Measurements from ENCODE around the gene SMG7.

SMG7 gene

DNA sequence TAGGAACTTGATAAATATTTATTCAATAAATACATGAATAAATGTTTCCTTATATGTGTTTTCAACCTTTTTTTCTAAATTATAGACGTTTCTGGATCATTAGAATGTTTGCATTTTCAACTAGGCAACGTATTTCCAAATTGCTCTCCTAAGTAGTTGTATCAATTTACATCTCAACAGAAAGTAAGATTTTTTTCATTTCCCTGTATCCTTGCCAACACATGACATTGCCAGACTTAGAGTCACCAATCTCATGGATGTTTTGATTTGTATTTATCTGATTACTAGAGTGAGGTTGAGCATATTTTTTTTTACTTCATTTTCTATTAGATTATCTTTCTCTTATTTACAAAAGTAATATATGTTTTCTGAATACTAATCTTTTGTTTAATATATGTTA, 22.2 kb upstream of the SMG7 start:
- no peak overlapping the region for H3K4me3 ChIP-seq (ENCODE audit: low read length)
- H3K27me3 ChIP-seq (ENCODE audit: control insufficient read depth, low read length) = peaks cover 8% of the 10 kb centered on the region
- no peaks in the 10 kb centered on the region for H3K79me2 ChIP-seq (ENCODE audit: control insufficient read depth, low read length)
- no peaks in the 10 kb centered on the region for H4K20me1 ChIP-seq (ENCODE audit: control insufficient read depth, insufficient read depth, low read depth, low read length)
- no peak overlapping the region for H3K4me2 ChIP-seq (ENCODE audit: low read length)
- H3K36me3 ChIP-seq (ENCODE audit: control insufficient read depth, low read length) = no peaks in the 10 kb centered on the region
- H3K9me2 ChIP-seq (replicated peaks; ENCODE audit: control insufficient read depth, low read length) = no peaks in the 10 kb centered on the region
- TF ChIP-seq, protein P1, sequence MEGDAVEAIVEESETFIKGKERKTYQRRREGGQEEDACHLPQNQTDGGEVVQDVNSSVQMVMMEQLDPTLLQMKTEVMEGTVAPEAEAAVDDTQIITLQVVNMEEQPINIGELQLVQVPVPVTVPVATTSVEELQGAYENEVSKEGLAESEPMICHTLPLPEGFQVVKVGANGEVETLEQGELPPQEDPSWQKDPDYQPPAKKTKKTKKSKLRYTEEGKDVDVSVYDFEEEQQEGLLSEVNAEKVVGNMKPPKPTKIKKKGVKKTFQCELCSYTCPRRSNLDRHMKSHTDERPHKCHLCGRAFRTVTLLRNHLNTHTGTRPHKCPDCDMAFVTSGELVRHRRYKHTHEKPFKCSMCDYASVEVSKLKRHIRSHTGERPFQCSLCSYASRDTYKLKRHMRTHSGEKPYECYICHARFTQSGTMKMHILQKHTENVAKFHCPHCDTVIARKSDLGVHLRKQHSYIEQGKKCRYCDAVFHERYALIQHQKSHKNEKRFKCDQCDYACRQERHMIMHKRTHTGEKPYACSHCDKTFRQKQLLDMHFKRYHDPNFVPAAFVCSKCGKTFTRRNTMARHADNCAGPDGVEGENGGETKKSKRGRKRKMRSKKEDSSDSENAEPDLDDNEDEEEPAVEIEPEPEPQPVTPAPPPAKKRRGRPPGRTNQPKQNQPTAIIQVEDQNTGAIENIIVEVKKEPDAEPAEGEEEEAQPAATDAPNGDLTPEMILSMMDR (IDR thresholded peaks at IDR 0.05; ENCODE audit: low read depth, low read length, poor library complexity, severe bottlenecking) = no peak
- TF ChIP-seq EZH2phosphoT487 (IDR thresholded peaks at IDR 0.05; ENCODE audit: borderline replicate concordance, low read length) = no peak
- no peaks in the 10 kb centered on the region for H3F3A ChIP-seq (ENCODE audit: control insufficient read depth, insufficient read depth)
- H3K27ac ChIP-seq (ENCODE audit: low read depth, low read length) = no peak overlapping the region
- no peaks in the 10 kb centered on the region for H3K4me1 ChIP-seq (ENCODE audit: control insufficient read depth, low read length)
- H3K9me3 ChIP-seq (ENCODE audit: control insufficient read depth, insufficient read depth, low read length) = no peaks in the 10 kb centered on the region

DNA sequence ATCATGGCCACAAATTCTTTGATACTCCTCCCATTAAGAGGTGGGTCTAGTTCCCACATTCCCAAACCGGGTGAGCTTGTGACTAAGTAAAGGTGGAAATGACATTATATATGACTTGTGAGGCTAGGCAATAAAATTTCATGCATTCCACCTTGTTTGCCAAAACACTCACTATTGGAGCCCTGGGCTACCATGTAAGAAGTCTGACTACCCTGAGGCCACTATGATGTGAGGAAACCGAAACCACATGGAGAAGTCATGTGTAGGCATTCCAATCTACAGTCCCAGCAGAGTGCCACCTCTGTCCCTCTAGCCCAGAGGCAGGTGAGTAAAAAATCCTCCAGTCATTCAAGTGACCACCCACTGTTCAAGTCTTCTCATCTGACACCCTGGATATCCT, 17.9 kb upstream of the SMG7 start:
- TF ChIP-seq EZH2phosphoT487 (IDR thresholded peaks at IDR 0.05; ENCODE audit: borderline replicate concordance, low read length) = no peak
- TF ChIP-seq, protein P1 (IDR thresholded peaks at IDR 0.05; ENCODE audit: low read depth, low read length, poor library complexity, severe bottlenecking) = no peak
- Histone ChIP-seq H3F3A (ENCODE audit: control insufficient read depth, insufficient read depth) (no peaks in the 10 kb centered on the region), H3K4me3 (ENCODE audit: low read length) (no peak overlapping the region), H3K79me2 (ENCODE audit: control insufficient read depth, low read length) (no peaks in the 10 kb centered on the region), H3K9me2 (replicated peaks; ENCODE audit: control insufficient read depth, low read length) (no peaks in the 10 kb centered on the region), H3K4me1 (ENCODE audit: control insufficient read depth, low read length) (no peaks in the 10 kb centered on the region), H3K4me2 (ENCODE audit: low read length) (no peak overlapping the region), H3K36me3 (ENCODE audit: control insufficient read depth, low read length) (no peaks in the 10 kb centered on the region), H3K9me3 (ENCODE audit: control insufficient read depth, insufficient read depth, low read length) (no peaks in the 10 kb centered on the region), H3K27me3 (ENCODE audit: control insufficient read depth, low read length) (peaks cover 12% of the 10 kb centered on the region), H3K27ac (ENCODE audit: low read depth, low read length) (no peak overlapping the region), H4K20me1 (ENCODE audit: control insufficient read depth, insufficient read depth, low read depth, low read length) (no peaks in the 10 kb centered on the region)

DNA sequence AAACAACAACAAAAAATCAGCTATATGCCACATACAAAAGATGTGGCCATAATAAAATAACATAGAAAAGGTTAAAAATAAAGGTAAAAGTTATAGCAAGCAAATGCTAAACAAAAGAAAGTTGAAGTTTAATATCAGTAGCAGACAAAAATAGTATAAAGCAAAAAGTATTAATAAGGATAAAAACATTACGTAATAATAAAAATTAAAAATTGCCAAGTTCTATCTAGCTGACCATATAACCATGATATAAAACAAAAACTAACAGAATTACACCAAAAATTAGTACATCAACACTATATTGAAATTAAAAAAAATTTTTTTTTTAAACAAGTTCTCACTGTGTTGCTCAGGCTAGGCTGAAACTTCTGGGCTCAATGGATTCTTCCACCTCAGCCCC, 15.5 kb upstream of the SMG7 start:
- H3K79me2 ChIP-seq (ENCODE audit: control insufficient read depth, low read length) = no peaks in the 10 kb centered on the region
- no peaks in the 10 kb centered on the region for H3K9me2 ChIP-seq (replicated peaks; ENCODE audit: control insufficient read depth, low read length)
- H3K4me1 ChIP-seq (ENCODE audit: control insufficient read depth, low read length) = no peaks in the 10 kb centered on the region
- peaks cover 18% of the 10 kb centered on the region for H3K27me3 ChIP-seq (ENCODE audit: control insufficient read depth, low read length)
- H3K9me3 ChIP-seq (ENCODE audit: control insufficient read depth, insufficient read depth, low read length) = no peaks in the 10 kb centered on the region
- H3K4me2 ChIP-seq (ENCODE audit: low read length) = no peak overlapping the region
- H4K20me1 ChIP-seq (ENCODE audit: control insufficient read depth, insufficient read depth, low read depth, low read length) = no peaks in the 10 kb centered on the region
- TF ChIP-seq, protein P1 (IDR thresholded peaks at IDR 0.05; ENCODE audit: low read depth, low read length, poor library complexity, severe bottlenecking) = no peak
- no peak overlapping the region for H3K4me3 ChIP-seq (ENCODE audit: low read length)
- H3K27ac ChIP-seq (ENCODE audit: low read depth, low read length) = no peak overlapping the region
- no peaks in the 10 kb centered on the region for H3K36me3 ChIP-seq (ENCODE audit: control insufficient read depth, low read length)
- H3F3A ChIP-seq (ENCODE audit: control insufficient read depth, insufficient read depth) = no peaks in the 10 kb centered on the region

DNA sequence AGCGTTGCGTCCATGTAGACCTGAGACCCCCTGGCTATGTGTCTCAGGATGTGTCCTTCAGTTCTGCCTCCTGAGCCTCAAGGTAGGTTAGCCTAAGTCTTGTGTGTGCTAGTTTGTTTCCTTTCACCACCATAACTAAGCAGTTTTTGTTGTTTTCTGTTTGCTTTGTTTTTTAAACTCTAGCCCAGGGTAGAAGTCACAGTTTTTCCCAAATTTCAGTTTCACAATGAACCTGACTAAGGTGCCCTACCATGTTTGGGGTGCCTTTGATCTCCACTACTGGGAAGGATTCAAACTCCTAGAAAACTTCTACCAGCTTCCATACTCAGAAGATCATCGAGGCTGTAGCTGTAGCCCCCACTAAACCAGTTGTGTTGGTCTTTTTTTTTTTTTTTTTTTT, 14.8 kb upstream of the SMG7 start:
- H3K27me3 ChIP-seq (ENCODE audit: control insufficient read depth, low read length) = peaks cover 17% of the 10 kb centered on the region
- no peaks in the 10 kb centered on the region for H3K9me3 ChIP-seq (ENCODE audit: control insufficient read depth, insufficient read depth, low read length)
- H3K4me1 ChIP-seq (ENCODE audit: control insufficient read depth, low read length) = no peaks in the 10 kb centered on the region
- no peak overlapping the region for H3K27ac ChIP-seq (ENCODE audit: low read depth, low read length)
- no peaks in the 10 kb centered on the region for H3F3A ChIP-seq (ENCODE audit: control insufficient read depth, insufficient read depth)
- TF ChIP-seq, protein P1 (IDR thresholded peaks at IDR 0.05; ENCODE audit: low read depth, low read length, poor library complexity, severe bottlenecking) = no peak
- no peak for TF ChIP-seq EZH2phosphoT487 (IDR thresholded peaks at IDR 0.05; ENCODE audit: borderline replicate concordance, low read length)
- no peaks in the 10 kb centered on the region for H3K9me2 ChIP-seq (replicated peaks; ENCODE audit: control insufficient read depth, low read length)
- H3K4me3 ChIP-seq (ENCODE audit: low read length) = no peak overlapping the region
- H3K4me2 ChIP-seq (ENCODE audit: low read length) = no peak overlapping the region
- H3K79me2 ChIP-seq (ENCODE audit: control insufficient read depth, low read length) = no peaks in the 10 kb centered on the region
- H4K20me1 ChIP-seq (ENCODE audit: control insufficient read depth, insufficient read depth, low read depth, low read length) = no peaks in the 10 kb centered on the region
- no peaks in the 10 kb centered on the region for H3K36me3 ChIP-seq (ENCODE audit: control insufficient read depth, low read length)
